GM18951 (cell line): Measurements from ENCODE around the gene CBX8.

Experiments used
- POLR2A ChIP-seq: IDR thresholded peaks from 4 replicates; pipeline ENCODE4 v1.6.1; 2011; ENCODE audit warnings: mild to moderate bottlenecking; ENCODE audit not compliant: insufficient read length, insufficient read depth; ENCODE audit errors: extremely low read depth
- in situ Hi-C: fragments of 300-500 bp; cut with MboI; formaldehyde crosslinking; loops from one replicate; pipeline ENCODE4 v1.12.0; 2022; ENCODE audit warnings: low sequenced_read_pairs, mixed read lengths, inconsistent platforms; ENCODE audit not compliant: unreplicated experiment

The CBX8 gene

DNA sequence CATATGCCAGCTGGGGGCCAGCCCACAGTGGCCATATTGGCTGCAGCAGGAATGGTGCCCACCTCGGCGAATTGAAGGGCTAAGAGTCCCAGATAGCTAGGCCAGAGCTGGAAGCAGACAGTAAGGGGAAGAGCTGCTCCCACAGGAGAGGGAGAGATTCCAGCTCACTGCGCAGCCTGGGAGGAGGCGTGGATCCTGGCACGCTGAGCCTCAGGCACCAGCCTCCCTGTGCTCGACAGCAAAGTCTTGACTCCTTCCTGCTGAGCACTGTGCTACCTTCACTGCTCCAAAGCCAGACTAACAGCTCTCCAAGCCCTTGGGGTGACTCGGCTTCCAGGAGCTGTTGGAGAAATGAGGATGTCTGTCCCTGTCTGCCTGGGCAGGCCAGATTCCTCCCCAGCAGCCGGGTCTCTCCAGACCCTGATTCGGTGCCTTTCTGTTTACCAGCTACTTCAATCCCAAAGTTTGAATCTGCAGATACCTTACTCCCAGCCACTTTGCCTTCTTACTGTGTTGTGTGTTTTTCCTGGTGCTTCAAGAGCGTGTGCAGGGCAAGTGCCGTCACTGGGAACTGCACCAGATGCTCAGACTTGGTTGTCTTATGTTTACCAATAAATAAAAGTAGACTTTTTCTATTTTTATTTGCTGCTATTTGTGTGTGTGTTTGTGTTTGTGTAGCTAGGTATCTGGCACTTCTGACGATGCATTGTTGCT, 9.8 kb downstream of the CBX8 start:
- in situ Hi-C loops = loop anchor here (25.0 kb wide), 1 partner anchor 175 kb away; no protein-coding TSS in a partner anchor

GRCh38 chr17:79785900-79786810, 10.7 kb downstream of the CBX8 start:
- in situ Hi-C loops = loop anchor here (25.0 kb wide), 1 partner anchor 176 kb away; no protein-coding TSS in a partner anchor
- no peak for TF ChIP-seq POLR2A

More for the DNA sequence above, 9.8 kb downstream of the CBX8 start:
- no peak for TF ChIP-seq POLR2A

DNA sequence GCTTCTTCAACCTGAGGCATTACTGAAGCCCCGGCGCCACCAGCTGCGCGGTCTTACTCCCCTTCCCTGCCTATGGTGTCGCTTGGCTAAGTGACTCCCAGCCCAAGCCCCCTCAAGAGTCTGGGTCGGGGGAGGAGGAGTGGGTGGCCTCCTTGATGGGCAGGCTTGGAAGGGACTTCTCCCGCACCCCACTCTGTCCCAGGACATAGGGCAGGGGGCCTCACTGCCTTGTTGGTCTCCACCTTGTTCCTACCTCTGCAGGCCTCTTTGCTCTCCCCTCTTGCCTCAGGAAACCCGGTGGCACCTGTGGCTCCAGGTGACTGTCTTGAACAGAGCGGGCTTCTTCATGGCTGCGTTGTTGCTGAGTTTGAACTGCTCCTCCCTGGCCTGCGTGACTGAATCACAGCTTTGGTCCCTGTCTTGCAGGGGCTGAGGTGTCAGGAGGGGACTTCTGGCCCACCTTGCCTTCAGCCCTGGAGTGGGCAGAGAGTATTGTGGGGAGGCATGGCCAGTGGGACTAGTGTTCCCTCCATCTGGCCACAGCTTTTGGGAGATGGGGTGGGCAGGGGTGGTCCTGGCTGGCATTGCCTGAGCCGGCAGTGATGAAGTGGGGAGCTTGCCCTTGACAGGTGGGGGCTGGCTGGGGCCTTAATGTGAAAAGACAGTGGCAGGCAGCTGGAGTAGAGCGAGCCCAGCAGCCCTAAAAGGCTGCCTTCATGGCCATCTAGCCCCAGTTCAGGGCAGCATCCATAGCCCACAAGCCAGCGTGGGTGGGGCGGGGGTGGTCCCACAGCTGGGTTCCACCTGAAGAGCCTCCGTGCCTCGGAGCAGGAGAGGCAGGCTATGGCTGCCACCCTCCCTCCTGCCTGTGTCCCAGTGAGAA, 11.6 kb downstream of the CBX8 start:
- no peak for TF ChIP-seq POLR2A
- in situ Hi-C loops = loop anchor here (25.0 kb wide), 1 partner anchor 177 kb away; no protein-coding TSS in a partner anchor

GRCh38 chr17:79784353-79785016, 12.4 kb downstream of the CBX8 start:
- in situ Hi-C loops = loop anchor here (25.0 kb wide), 1 partner anchor 178 kb away; no protein-coding TSS in a partner anchor
- TF ChIP-seq POLR2A = no peak

DNA sequence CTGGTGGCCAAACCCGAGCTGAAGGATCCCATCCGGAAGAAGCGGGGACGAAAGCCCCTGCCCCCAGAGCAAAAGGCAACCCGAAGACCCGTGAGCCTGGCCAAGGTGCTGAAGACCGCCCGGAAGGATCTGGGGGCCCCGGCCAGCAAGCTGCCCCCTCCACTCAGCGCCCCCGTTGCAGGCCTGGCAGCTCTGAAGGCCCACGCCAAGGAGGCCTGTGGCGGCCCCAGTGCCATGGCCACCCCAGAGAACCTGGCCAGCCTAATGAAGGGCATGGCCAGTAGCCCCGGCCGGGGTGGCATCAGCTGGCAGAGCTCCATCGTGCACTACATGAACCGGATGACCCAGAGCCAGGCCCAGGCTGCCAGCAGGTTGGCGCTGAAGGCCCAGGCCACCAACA, 13.0 kb downstream of the CBX8 start:
- TF ChIP-seq POLR2A = no peak
- in situ Hi-C loops = loop anchor here (25.0 kb wide), 1 partner anchor 178 kb away; no protein-coding TSS in a partner anchor

- no peak for TF ChIP-seq POLR2A
- in situ Hi-C loops = loop anchor here (25.0 kb wide), 1 partner anchor 180 kb away; no protein-coding TSS in a partner anchor
These were observed 14.9 kb downstream of the CBX8 start for GRCh38 chr17:79781736-79782575.

DNA sequence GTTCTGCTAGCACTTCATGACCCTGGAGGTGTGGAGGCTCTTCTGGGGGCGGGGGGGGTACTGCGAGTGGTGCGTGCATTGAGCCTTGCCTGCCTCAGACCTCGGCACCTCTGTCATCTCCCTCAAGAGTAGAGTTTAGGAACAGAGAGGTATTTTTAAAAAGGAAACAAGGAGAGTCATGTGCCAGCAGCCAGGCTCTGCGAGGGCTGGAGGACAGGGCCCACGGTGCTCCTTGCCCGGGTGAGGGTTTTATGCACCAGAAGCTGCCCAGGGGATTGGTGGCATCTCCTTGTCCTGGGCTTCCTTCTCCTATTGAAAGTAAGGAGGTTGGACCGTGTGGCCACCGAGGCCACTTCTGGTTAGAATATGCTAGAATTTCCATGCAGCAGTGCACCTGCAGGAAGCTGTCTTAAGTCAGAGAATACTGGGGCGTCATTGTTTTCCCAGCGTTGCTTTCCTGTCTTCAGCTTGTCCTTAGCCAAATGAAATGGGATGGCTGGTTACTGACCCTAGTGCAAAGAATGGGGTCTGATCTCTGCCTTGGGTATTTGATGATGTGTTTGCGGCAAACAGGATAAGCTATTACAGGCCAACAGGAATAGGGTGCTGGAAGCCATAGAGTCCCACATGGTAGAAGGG, 15.7 kb downstream of the CBX8 start:
- TF ChIP-seq POLR2A = no peak
- in situ Hi-C loops = loop anchor here (25.0 kb wide), 1 partner anchor 181 kb away; no protein-coding TSS in a partner anchor

GRCh38 chr17:79779661-79780365, 17.1 kb downstream of the CBX8 start:
- in situ Hi-C loops = loop anchor here (25.0 kb wide), 1 partner anchor 182 kb away; no protein-coding TSS in a partner anchor

DNA sequence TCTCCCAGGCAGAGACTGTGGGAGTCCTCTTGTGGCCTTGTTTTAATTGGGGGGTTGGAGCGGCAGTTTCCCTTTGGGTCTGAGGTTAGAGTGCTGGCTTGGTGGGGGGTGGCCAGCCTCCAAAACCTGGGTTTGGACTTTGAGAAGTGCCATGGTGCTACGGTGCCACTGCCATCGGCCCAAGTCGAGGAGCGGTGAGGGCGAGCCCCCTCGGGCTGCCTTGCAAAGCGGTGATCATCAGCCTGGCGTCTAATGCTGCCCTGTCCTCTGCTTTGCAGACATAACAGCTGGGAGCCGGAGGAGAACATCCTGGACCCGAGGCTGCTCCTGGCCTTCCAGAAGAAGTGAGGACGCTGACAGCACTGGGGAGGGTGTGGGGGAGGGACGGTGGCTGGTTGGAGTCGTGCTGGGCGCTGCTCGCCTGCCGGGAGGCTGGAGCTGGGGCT, 17.8 kb downstream of the CBX8 start:
- in situ Hi-C loops = loop anchor here (25.0 kb wide), 1 partner anchor 183 kb away; no protein-coding TSS in a partner anchor
- no peak for TF ChIP-seq POLR2A

More at GRCh38 chr17:79779661-79780365, 17.1 kb downstream of the CBX8 start:
- no peak for TF ChIP-seq POLR2A

GRCh38 chr17:79778504-79779083, 18.3 kb downstream of the CBX8 start:
- in situ Hi-C loops = loop anchor here (25.0 kb wide), 1 partner anchor 184 kb away; no protein-coding TSS in a partner anchor

More at GRCh38 chr17:79778504-79779083, 18.3 kb downstream of the CBX8 start:
- TF ChIP-seq POLR2A = no peak
